ENCODE results near the gene HBZ.

Gene HBZ

DNA sequence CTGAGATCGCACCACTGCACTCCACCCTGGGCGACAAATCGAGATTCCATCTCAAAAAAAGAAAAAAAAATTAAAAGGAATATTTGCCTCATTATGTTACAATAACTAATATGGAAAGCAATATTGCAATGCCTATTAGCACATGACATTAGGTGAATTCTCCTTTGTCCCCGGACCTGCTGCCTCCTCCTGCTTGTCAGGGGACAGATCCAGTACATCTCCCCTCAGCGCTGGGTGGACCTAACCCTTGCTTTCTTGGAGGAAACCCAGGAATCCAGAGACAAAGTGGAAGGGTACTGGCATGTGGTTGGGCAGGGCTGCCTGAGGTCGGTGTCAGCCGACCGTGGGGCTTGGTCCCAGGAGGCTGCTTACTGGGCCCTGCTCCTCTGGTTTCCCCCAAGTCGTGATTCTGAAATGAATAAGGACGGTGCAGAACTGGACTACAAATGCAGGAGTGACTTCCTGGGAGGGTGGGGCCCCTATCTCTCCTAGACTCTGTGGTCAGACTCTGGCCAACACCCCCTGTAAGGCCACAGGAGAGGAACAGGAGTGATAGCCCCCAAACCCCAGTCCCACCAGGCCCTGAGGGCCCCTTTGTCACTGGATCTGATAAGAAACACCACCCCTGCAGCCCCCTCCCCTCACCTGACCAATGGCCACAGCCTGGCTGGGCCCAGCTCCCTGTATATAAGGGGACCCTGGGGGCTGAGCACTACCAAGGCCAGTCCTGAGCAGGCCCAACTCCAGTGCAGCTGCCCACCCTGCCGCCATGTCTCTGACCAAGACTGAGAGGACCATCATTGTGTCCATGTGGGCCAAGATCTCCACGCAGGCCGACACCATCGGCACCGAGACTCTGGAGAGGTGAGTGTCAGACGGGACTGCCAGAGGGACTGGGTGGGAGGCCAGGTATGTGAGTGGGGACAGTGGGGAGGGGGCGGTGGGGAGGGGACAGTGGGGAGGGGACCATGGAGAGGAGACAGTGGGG, at the start of gene HBZ:
Gene HBZ (plus strand): TSS at position 504 of the 988 bp plus-strand sequence. CDS start 266 bp downstream, at position 770.
- H3K27me3 ChIP-seq (ENCODE audit: insufficient read depth, poor library complexity, severe bottlenecking), result no peaks in the 10 kb centered on the region
- H3K4me3 ChIP-seq (ENCODE audit: severe bottlenecking), result no peak within 1 kb of the TSS
- TF ChIP-seq, protein P1, sequence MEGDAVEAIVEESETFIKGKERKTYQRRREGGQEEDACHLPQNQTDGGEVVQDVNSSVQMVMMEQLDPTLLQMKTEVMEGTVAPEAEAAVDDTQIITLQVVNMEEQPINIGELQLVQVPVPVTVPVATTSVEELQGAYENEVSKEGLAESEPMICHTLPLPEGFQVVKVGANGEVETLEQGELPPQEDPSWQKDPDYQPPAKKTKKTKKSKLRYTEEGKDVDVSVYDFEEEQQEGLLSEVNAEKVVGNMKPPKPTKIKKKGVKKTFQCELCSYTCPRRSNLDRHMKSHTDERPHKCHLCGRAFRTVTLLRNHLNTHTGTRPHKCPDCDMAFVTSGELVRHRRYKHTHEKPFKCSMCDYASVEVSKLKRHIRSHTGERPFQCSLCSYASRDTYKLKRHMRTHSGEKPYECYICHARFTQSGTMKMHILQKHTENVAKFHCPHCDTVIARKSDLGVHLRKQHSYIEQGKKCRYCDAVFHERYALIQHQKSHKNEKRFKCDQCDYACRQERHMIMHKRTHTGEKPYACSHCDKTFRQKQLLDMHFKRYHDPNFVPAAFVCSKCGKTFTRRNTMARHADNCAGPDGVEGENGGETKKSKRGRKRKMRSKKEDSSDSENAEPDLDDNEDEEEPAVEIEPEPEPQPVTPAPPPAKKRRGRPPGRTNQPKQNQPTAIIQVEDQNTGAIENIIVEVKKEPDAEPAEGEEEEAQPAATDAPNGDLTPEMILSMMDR (IDR thresholded peaks at IDR 0.05; ENCODE audit: poor library complexity, severe bottlenecking), result no peak
- no peaks in the 10 kb centered on the region for H3K36me3 ChIP-seq (ENCODE audit: low read depth)
- DNase-seq (ENCODE audit: low spot score) (no peak), ATAC-seq (ENCODE audit: low read depth) (no peak)
- no peaks in the 10 kb centered on the region for H3K4me1 ChIP-seq (ENCODE audit: insufficient read depth, poor library complexity, severe bottlenecking)
- no peak within 1 kb of the TSS for H3K27ac ChIP-seq (ENCODE audit: poor library complexity, severe bottlenecking)
- no peaks in the 10 kb centered on the region for H3K9me3 ChIP-seq (ENCODE audit: severe bottlenecking)

DNA sequence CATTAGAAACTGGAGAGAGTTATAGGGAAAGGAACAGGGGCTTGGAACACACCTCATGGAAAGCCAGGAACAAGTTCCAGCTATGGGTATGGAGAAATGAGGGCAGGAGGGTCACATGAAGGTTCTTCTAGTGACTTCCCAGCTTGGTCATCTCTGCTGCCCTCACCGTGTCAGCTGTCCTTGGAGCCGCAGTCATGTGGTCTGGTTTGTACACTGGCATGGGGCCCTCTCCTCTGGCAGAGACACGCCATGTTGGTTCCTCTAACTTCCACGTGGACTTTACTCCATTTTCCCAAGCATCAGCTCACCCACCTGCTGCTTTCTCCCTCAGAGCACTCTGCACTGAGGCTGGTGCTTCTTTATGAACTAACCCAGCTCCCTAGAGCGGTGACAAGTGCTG, 48.1 kb upstream of the HBZ start:
- TF ChIP-seq, protein P1 (IDR thresholded peaks at IDR 0.05; ENCODE audit: poor library complexity, severe bottlenecking), result no peak
- Histone ChIP-seq H3K36me3 (ENCODE audit: low read depth) (peaks cover 57% of the 10 kb centered on the region), H3K27ac (ENCODE audit: poor library complexity, severe bottlenecking) (no peak overlapping the region), H3K4me3 (ENCODE audit: severe bottlenecking) (no peak overlapping the region), H3K4me1 (ENCODE audit: insufficient read depth, poor library complexity, severe bottlenecking) (no peaks in the 10 kb centered on the region), H3K27me3 (ENCODE audit: insufficient read depth, poor library complexity, severe bottlenecking) (no peaks in the 10 kb centered on the region), H3K9me3 (ENCODE audit: severe bottlenecking) (no peaks in the 10 kb centered on the region)
- no peak for ATAC-seq (ENCODE audit: low read depth)
- no peak for DNase-seq (ENCODE audit: low spot score)

DNA sequence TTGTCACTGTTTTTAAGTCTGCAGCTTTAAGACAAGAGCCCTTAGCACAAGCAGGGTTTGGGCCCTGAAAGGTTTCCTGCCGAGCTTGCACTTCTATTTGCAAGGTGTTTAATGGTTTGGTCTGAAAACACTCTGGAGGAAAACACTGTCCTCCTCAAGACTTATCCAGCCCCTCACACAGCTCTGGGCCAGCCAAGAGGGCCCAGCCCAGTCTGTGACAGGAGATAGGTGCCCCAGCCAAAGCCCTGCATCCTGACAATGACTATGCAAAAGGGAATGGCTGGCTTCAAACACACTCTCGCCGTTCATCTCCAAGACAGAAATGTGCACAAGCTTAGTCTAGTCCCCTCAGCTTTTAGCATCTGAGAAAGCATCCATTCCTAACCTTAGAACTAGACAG, 47.5 kb upstream of the HBZ start:
- Histone ChIP-seq H3K27me3 (ENCODE audit: insufficient read depth, poor library complexity, severe bottlenecking) (no peaks in the 10 kb centered on the region), H3K4me3 (ENCODE audit: severe bottlenecking) (no peak overlapping the region), H3K4me1 (ENCODE audit: insufficient read depth, poor library complexity, severe bottlenecking) (no peaks in the 10 kb centered on the region), H3K27ac (ENCODE audit: poor library complexity, severe bottlenecking) (no peak overlapping the region), H3K36me3 (ENCODE audit: low read depth) (peaks cover 63% of the 10 kb centered on the region), H3K9me3 (ENCODE audit: severe bottlenecking) (no peaks in the 10 kb centered on the region)
- DNase-seq (ENCODE audit: low spot score), result no peak
- ATAC-seq (ENCODE audit: low read depth), result no peak
- TF ChIP-seq, protein P1 (IDR thresholded peaks at IDR 0.05; ENCODE audit: poor library complexity, severe bottlenecking), result no peak

DNA sequence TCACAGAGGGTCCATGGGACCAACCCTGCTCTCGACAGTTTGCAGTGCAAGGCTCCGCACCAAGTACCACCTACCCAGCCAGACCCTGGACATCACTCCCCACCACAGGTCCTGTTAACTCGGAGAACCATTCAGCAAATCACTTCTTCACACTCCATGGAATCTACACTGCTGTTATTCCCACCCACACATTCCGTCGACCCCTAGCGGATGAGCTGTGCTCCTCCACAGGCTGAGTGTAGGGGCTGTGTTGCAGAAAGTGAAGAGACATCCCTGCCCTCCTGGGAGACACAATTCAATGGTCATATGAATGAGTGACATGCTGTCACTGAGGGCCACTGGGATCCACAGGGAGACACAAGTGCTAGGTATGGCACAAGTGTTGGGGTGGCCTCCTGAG, 46.9 kb upstream of the HBZ start:
- TF ChIP-seq, protein P1 (IDR thresholded peaks at IDR 0.05; ENCODE audit: poor library complexity, severe bottlenecking), result no peak
- peaks cover 66% of the 10 kb centered on the region for H3K36me3 ChIP-seq (ENCODE audit: low read depth)
- H3K27ac ChIP-seq (ENCODE audit: poor library complexity, severe bottlenecking), result no peak overlapping the region
- no peaks in the 10 kb centered on the region for H3K4me1 ChIP-seq (ENCODE audit: insufficient read depth, poor library complexity, severe bottlenecking)
- ATAC-seq (ENCODE audit: low read depth) (no peak), DNase-seq (ENCODE audit: low spot score) (no peak)
- H3K9me3 ChIP-seq (ENCODE audit: severe bottlenecking), result no peaks in the 10 kb centered on the region
- no peak overlapping the region for H3K4me3 ChIP-seq (ENCODE audit: severe bottlenecking)
- no peaks in the 10 kb centered on the region for H3K27me3 ChIP-seq (ENCODE audit: insufficient read depth, poor library complexity, severe bottlenecking)
